ENCODE data around the gene ATP11B. TPM values are rescaled to one million over a fixed set of nuclear protein-coding genes. Genes with fewer than 3 reads are reported as not detected.

Gene ATP11B
- total RNA-seq, 1 donor from 2014 or later, result 73.2 TPM

GRCh38 chr3:182782149-182782548 is 11.2 kb upstream of the ATP11B start:
- no peaks in the 10 kb centered on the region for H3K27me3 Mint-ChIP-seq (ENCODE audit: low read depth)
- no peak for DNase-seq (ENCODE audit: low spot score)
- H3K27ac Mint-ChIP-seq (ENCODE audit: unreplicated experiment), result no peak overlapping the region
- TF ChIP-seq CTCF (IDR thresholded peaks at IDR 0.05), result no peak
- no peak overlapping the region for H3K4me3 Mint-ChIP-seq (ENCODE audit: unreplicated experiment)
- no peaks in the 10 kb centered on the region for H3K36me3 Mint-ChIP-seq (ENCODE audit: low read depth)
- H3K4me1 Mint-ChIP-seq (ENCODE audit: low read depth), result peaks cover 7% of the 10 kb centered on the region
- peaks cover 3% of the 10 kb centered on the region for H3K9me3 Mint-ChIP-seq (ENCODE audit: low read depth)

- no peak for DNase-seq (ENCODE audit: low spot score)
- H3K27me3 Mint-ChIP-seq (ENCODE audit: low read depth), result no peaks in the 10 kb centered on the region
- no peak overlapping the region for H3K27ac Mint-ChIP-seq (ENCODE audit: unreplicated experiment)
- TF ChIP-seq CTCF (IDR thresholded peaks at IDR 0.05), result no peak
- no peaks in the 10 kb centered on the region for H3K36me3 Mint-ChIP-seq (ENCODE audit: low read depth)
- no peaks in the 10 kb centered on the region for H3K9me3 Mint-ChIP-seq (ENCODE audit: low read depth)
- no peak overlapping the region for H3K4me3 Mint-ChIP-seq (ENCODE audit: unreplicated experiment)
- peaks cover 17% of the 10 kb centered on the region for H3K4me1 Mint-ChIP-seq (ENCODE audit: low read depth)
Measured at GRCh38 chr3:182783106-182783505, 10.2 kb upstream of the ATP11B start.

- H3K9me3 Mint-ChIP-seq (ENCODE audit: low read depth), result no peaks in the 10 kb centered on the region
- H3K27me3 Mint-ChIP-seq (ENCODE audit: low read depth), result no peaks in the 10 kb centered on the region
- H3K4me3 Mint-ChIP-seq (ENCODE audit: unreplicated experiment), result no peak overlapping the region
- no peaks in the 10 kb centered on the region for H3K36me3 Mint-ChIP-seq (ENCODE audit: low read depth)
- DNase-seq (ENCODE audit: low spot score), result no peak
- H3K27ac Mint-ChIP-seq (ENCODE audit: unreplicated experiment), result no peak overlapping the region
- no peak for TF ChIP-seq CTCF (IDR thresholded peaks at IDR 0.05)
- H3K4me1 Mint-ChIP-seq (ENCODE audit: low read depth), result peaks cover 20% of the 10 kb centered on the region
Measured at GRCh38 chr3:182784542-182784941, 8.8 kb upstream of the ATP11B start.

- no peaks in the 10 kb centered on the region for H3K27me3 Mint-ChIP-seq (ENCODE audit: low read depth)
- no peak overlapping the region for H3K27ac Mint-ChIP-seq (ENCODE audit: unreplicated experiment)
- no peak overlapping the region for H3K4me3 Mint-ChIP-seq (ENCODE audit: unreplicated experiment)
- peaks cover 20% of the 10 kb centered on the region for H3K4me1 Mint-ChIP-seq (ENCODE audit: low read depth)
- H3K36me3 Mint-ChIP-seq (ENCODE audit: low read depth), result no peaks in the 10 kb centered on the region
- no peak for TF ChIP-seq CTCF (IDR thresholded peaks at IDR 0.05)
- no peaks in the 10 kb centered on the region for H3K9me3 Mint-ChIP-seq (ENCODE audit: low read depth)
- DNase-seq (ENCODE audit: low spot score), result no peak
Measured at GRCh38 chr3:182785142-182785541, 8.2 kb upstream of the ATP11B start.

- DNase-seq (ENCODE audit: low spot score), result no peak
- H3K27me3 Mint-ChIP-seq (ENCODE audit: low read depth), result no peaks in the 10 kb centered on the region
- H3K36me3 Mint-ChIP-seq (ENCODE audit: low read depth), result no peaks in the 10 kb centered on the region
- H3K4me3 Mint-ChIP-seq (ENCODE audit: unreplicated experiment), result no peak overlapping the region
- no peaks in the 10 kb centered on the region for H3K9me3 Mint-ChIP-seq (ENCODE audit: low read depth)
- H3K4me1 Mint-ChIP-seq (ENCODE audit: low read depth), result peaks cover 20% of the 10 kb centered on the region
- H3K27ac Mint-ChIP-seq (ENCODE audit: unreplicated experiment), result no peak overlapping the region
- TF ChIP-seq CTCF (IDR thresholded peaks at IDR 0.05), result no peak
Measured at GRCh38 chr3:182785756-182786155, 7.5 kb upstream of the ATP11B start.
